ENCODE results near the gene NCL. TPM values are rescaled to one million over a fixed set of nuclear protein-coding genes. Genes with fewer than 3 reads are reported as not detected.

Gene NCL
- total RNA-seq, 5 donors from 2014 or later (not counting 1 experiment from before 2014, with no cell fraction given), result 358 to 468 (median 397) TPM

DNA sequence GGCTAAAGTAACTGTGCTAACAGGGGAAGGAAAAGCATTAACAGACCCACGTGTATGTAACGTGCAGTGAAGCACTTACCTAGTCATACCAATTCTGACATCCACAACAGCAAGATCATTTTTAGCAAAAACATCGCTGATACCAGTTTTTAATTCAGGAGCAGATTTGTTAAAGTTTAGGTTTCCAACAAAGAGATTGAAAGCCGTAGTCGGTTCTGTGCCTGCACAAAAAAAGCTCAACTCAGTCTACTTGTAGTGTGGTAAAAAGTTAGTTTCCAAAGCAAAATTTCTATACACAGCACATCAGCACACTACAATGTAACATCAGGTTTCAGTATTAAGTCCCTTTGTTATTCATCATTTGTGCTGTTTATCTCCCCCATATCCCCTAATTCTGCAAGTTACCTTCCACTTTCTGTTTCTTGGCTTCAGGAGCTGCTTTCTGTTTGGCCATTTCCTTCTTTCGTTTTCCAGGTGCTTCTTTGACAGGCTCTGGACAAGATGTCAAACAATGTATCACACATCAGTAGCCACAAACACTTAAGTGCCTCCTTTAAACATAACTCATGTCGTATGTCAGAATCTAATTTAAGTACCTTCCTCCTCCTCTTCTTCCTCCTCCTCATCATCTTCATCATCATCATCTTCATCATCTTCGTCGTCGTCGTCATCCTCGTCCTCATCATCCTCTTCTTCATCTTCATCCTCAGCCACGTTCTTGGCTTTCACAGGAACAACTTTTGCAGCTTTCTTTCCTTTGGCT is 4.0 kb downstream of the NCL start:
- WGBS (ENCODE audit: insufficient coverage), result 74% methylated on average over 8 of the region's 13 CpGs
- no peaks in the 10 kb centered on the region for H3K27me3 Mint-ChIP-seq
- ChIA-PET POLR2A (interaction anchor here in 1 of 2 donors (0.7 to 0.9 kb wide), 3 partner anchors 8 to 236 kb away, joined by 3 to 4 read pairs (median 3); no protein-coding TSS in a partner anchor), CTCF (interaction anchor here (0.6 to 0.7 kb wide), 2 partner anchors 9 to 22 kb away, joined by 3 to 5 read pairs; no protein-coding TSS in a partner anchor)
- peak overlapping the region in 1 of 2 donors; percentile 29 for H3K27ac Mint-ChIP-seq
- Histone ChIP-seq H3K27me3 (replicated peaks in 1 of 2; ENCODE audit: control insufficient read depth in 2 of 2, extremely low read depth in 1 of 2, insufficient read depth in 2 of 2, low read length in 1 of 2) (no peaks in the 10 kb centered on the region), H3K36me3 (ENCODE audit: control insufficient read depth in 2 of 2, extremely low read depth in 1 of 2, insufficient read depth in 1 of 2, low read length in 1 of 2) (peaks cover 3 to 75% of the 10 kb centered on the region in 2 donors), H3K27ac (ENCODE audit: low read length) (no peak overlapping the region), H3K9me3 (no peaks in the 10 kb centered on the region), H3K4me3 (ENCODE audit: control insufficient read depth in 1 of 2, extremely low read depth in 1 of 2, low read length in 1 of 2) (no peak overlapping the region), H3K4me1 (ENCODE audit: control insufficient read depth in 1 of 2, extremely low read depth in 1 of 2, insufficient read depth in 2 of 2, low read length in 2 of 2) (peaks cover 18 to 35% of the 10 kb centered on the region in 2 experiments)
- H3K4me3 Mint-ChIP-seq, result peak overlapping the region in 2 of 3 donors; percentile 1 to 34
- H3K36me3 Mint-ChIP-seq, result peaks cover 75% of the 10 kb centered on the region
- H3K4me1 Mint-ChIP-seq, result peaks cover 54 to 66% (median 59%) of the 10 kb centered on the region in 3 donors
- DNase-seq, result no peak
- no peaks in the 10 kb centered on the region for H3K9me3 Mint-ChIP-seq
- no peak for ATAC-seq (replicated peaks in 1 of 4)

DNA sequence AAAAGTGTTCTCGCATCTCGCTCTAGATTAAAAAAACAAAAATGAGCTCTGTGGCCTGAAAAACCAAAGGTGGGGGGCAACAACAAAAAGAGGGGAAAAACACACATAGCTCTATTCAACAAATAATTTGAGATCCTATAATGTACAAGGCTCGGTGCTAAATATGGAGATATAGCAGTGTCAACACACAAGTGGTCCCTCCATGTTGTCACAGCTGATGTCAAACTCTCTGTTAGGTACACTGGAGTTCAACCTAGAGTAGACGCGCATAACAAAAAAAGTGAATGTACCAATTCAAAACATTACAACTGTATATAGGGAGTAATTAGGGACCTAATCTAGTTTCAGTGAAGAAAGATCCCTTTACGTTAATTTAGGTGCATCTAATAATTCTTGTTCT is 5.9 kb downstream of the NCL start:
- Histone ChIP-seq H3K4me1 (ENCODE audit: control insufficient read depth in 1 of 2, extremely low read depth in 1 of 2, insufficient read depth in 2 of 2, low read length in 2 of 2) (peaks cover 15 to 21% of the 10 kb centered on the region in 2 experiments), H3K4me3 (ENCODE audit: control insufficient read depth in 1 of 2, extremely low read depth in 1 of 2, low read length in 1 of 2) (no peak overlapping the region), H3K9me3 (no peaks in the 10 kb centered on the region), H3K27me3 (replicated peaks in 1 of 2; ENCODE audit: control insufficient read depth in 2 of 2, extremely low read depth in 1 of 2, insufficient read depth in 2 of 2, low read length in 1 of 2) (no peaks in the 10 kb centered on the region), H3K27ac (ENCODE audit: low read length) (no peak overlapping the region), H3K36me3 (ENCODE audit: control insufficient read depth in 2 of 2, extremely low read depth in 1 of 2, insufficient read depth in 1 of 2, low read length in 1 of 2) (peaks cover 3 to 94% of the 10 kb centered on the region in 2 donors)
- Mint-ChIP-seq H3K27ac (peak overlapping the region in 1 of 2 donors; percentile 41), H3K27me3 (no peaks in the 10 kb centered on the region), H3K9me3 (no peaks in the 10 kb centered on the region), H3K36me3 (peaks cover 78% of the 10 kb centered on the region), H3K4me3 (peak overlapping the region in 1 of 3 donors; percentile 21), H3K4me1 (peaks cover 51 to 56% (median 51%) of the 10 kb centered on the region in 3 donors)
- WGBS (ENCODE audit: insufficient coverage), result no CpG with 5 or more reads among the region's 6 CpGs
- ChIA-PET CTCF (interaction anchor here (0.6 kb wide), 4 partner anchors 354 to 1136 kb away, joined by 3 to 5 read pairs (median 4); no protein-coding TSS in a partner anchor), POLR2A (interaction anchor here (0.6 to 1.5 kb wide), 2 partner anchors 9 to 354 kb away, joined by 3 to 5 read pairs; no protein-coding TSS in a partner anchor)
- no peak for ATAC-seq (replicated peaks in 1 of 4)
- no peak for DNase-seq

DNA sequence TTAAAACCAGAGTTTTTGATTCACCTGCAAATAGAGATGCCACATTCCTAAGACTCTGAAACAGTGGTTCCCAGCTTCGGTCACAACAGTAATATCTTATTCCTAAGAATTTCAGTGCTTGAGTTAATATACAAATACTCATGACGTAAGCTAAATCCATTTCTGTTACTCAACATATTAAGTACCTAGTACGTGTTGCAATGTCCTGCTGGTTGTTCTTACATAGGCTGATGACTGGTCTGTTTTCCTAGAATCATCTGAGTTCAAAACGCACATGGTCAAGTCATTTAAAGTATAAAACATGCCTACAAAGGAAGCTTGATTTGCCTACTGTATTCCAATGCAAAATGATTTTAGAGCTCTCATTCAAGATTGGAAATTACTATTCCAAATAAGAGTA is 7.2 kb downstream of the NCL start:
- Mint-ChIP-seq H3K9me3 (no peaks in the 10 kb centered on the region), H3K4me1 (peaks cover 38 to 45% (median 39%) of the 10 kb centered on the region in 3 donors), H3K27me3 (no peaks in the 10 kb centered on the region), H3K4me3 (no peak overlapping the region), H3K36me3 (peaks cover 66% of the 10 kb centered on the region), H3K27ac (no peak overlapping the region)
- no peaks in the 10 kb centered on the region for H3K9me3 ChIP-seq
- H3K27me3 ChIP-seq (replicated peaks in 1 of 2; ENCODE audit: control insufficient read depth in 2 of 2, extremely low read depth in 1 of 2, insufficient read depth in 2 of 2, low read length in 1 of 2), result no peaks in the 10 kb centered on the region
- no peak overlapping the region for H3K4me3 ChIP-seq (ENCODE audit: control insufficient read depth in 1 of 2, extremely low read depth in 1 of 2, low read length in 1 of 2)
- no peak overlapping the region for H3K27ac ChIP-seq (ENCODE audit: low read length)
- ATAC-seq (replicated peaks in 1 of 4), result no peak
- DNase-seq, result no peak
- POLR2A ChIA-PET, result interaction anchor here in 1 of 2 donors (0.5 to 0.9 kb wide), 2 partner anchors 13 to 50 kb away, joined by 3 to 4 read pairs; no protein-coding TSS in a partner anchor
- CTCF ChIA-PET, result interaction anchor here in 1 of 2 donors (0.5 kb wide), 1 partner anchor 16 kb away, joined by 4 read pairs; no protein-coding TSS in a partner anchor
- peaks cover 3 to 95% of the 10 kb centered on the region in 2 donors for H3K36me3 ChIP-seq (ENCODE audit: control insufficient read depth in 2 of 2, extremely low read depth in 1 of 2, insufficient read depth in 1 of 2, low read length in 1 of 2)
- peaks cover 3 to 14% of the 10 kb centered on the region in 2 experiments for H3K4me1 ChIP-seq (ENCODE audit: control insufficient read depth in 1 of 2, extremely low read depth in 1 of 2, insufficient read depth in 2 of 2, low read length in 2 of 2)
- no CpG with 5 or more reads among the region's 4 CpGs for WGBS (ENCODE audit: insufficient coverage)

DNA sequence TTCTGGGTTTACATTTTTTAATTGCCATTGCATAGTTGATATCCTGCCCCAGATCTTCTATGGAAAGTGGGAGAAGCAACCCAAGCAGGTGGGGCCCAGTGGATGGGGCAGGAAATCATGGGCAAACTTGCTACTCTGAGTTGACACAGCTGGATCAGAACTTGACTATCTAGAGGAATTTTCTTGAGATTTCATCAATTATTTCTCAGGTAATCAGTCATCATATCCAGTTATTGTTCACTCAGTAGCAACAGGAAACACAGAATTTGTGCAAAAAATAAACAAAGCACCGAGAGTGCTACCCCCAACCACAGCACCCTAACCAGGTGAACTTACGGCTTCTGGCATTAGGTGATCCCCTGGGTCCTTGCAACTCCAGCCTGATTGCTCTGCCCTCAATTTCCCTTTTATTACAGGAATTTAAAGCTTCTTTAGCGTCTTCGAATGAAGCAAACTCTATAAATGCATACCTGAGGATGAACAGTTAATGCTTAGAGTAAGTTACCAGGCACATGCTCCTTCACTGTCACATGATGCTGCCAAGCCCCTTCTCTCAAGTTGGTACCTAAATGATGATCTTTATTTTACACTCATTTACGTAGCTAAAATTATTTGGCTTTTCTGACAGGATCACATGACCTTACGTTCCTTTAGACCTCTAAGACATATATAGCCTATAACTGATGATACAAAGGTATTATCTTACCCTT is 7.8 kb downstream of the NCL start:
- Mint-ChIP-seq H3K27me3 (no peaks in the 10 kb centered on the region), H3K36me3 (peaks cover 65% of the 10 kb centered on the region), H3K9me3 (no peaks in the 10 kb centered on the region), H3K27ac (no peak overlapping the region), H3K4me3 (no peak overlapping the region), H3K4me1 (peaks cover 38 to 45% (median 39%) of the 10 kb centered on the region in 3 donors)
- no peak for DNase-seq
- no peak for ATAC-seq (replicated peaks in 1 of 4)
- WGBS (ENCODE audit: insufficient coverage), result 83% methylated on average over 2 of the region's 6 CpGs
- Histone ChIP-seq H3K4me1 (ENCODE audit: control insufficient read depth in 1 of 2, extremely low read depth in 1 of 2, insufficient read depth in 2 of 2, low read length in 2 of 2) (peaks cover 3 to 13% of the 10 kb centered on the region in 2 experiments), H3K27ac (ENCODE audit: low read length) (no peak overlapping the region), H3K27me3 (replicated peaks in 1 of 2; ENCODE audit: control insufficient read depth in 2 of 2, extremely low read depth in 1 of 2, insufficient read depth in 2 of 2, low read length in 1 of 2) (no peaks in the 10 kb centered on the region), H3K36me3 (ENCODE audit: control insufficient read depth in 2 of 2, extremely low read depth in 1 of 2, insufficient read depth in 1 of 2, low read length in 1 of 2) (peaks cover 3 to 89% of the 10 kb centered on the region in 2 donors), H3K9me3 (no peaks in the 10 kb centered on the region), H3K4me3 (ENCODE audit: control insufficient read depth in 1 of 2, extremely low read depth in 1 of 2, low read length in 1 of 2) (no peak overlapping the region)
- ChIA-PET CTCF (interaction anchor here (0.6 to 1.0 kb wide), 2 partner anchors 13 to 26 kb away, joined by 3 to 5 read pairs; no protein-coding TSS in a partner anchor), POLR2A (interaction anchor here (0.5 to 0.6 kb wide), 3 partner anchors 14 to 1130 kb away, joined by 4 to 8 read pairs (median 5); no protein-coding TSS in a partner anchor)

DNA sequence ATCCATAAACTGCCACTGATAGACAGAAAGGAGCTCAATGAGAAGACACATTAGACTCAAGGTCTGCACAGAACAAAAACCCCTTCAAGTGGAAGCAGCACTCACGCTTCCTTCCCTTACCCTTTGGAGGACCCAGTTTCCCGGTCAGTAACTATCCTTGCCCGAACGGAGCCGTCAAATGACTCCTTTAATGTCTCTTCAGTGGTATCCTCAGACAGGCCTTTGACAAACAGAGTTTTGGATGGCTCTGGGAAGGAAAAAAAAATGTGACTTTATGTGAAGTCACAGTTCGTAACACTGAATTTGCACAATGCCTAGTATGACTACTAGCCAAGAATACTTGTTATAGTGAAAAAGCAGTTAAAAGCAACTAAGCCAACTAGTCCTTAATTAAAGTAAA is 8.4 kb downstream of the NCL start:
- WGBS (ENCODE audit: insufficient coverage), result 100% methylated on average over 1 of the region's 6 CpGs
- peaks cover 34 to 42% (median 36%) of the 10 kb centered on the region in 3 donors for H3K4me1 Mint-ChIP-seq
- H3K4me3 Mint-ChIP-seq, result no peak overlapping the region
- ATAC-seq (replicated peaks in 1 of 4), result no peak
- Histone ChIP-seq H3K4me3 (ENCODE audit: control insufficient read depth in 1 of 2, extremely low read depth in 1 of 2, low read length in 1 of 2) (no peak overlapping the region), H3K9me3 (no peaks in the 10 kb centered on the region), H3K4me1 (ENCODE audit: control insufficient read depth in 1 of 2, extremely low read depth in 1 of 2, insufficient read depth in 2 of 2, low read length in 2 of 2) (peaks cover 3 to 12% of the 10 kb centered on the region in 2 experiments), H3K27me3 (replicated peaks in 1 of 2; ENCODE audit: control insufficient read depth in 2 of 2, extremely low read depth in 1 of 2, insufficient read depth in 2 of 2, low read length in 1 of 2) (no peaks in the 10 kb centered on the region), H3K27ac (ENCODE audit: low read length) (no peak overlapping the region), H3K36me3 (ENCODE audit: control insufficient read depth in 2 of 2, extremely low read depth in 1 of 2, insufficient read depth in 1 of 2, low read length in 1 of 2) (peaks cover 3 to 83% of the 10 kb centered on the region in 2 donors)
- DNase-seq, result no peak
- H3K27ac Mint-ChIP-seq, result no peak overlapping the region
- H3K27me3 Mint-ChIP-seq, result no peaks in the 10 kb centered on the region
- H3K36me3 Mint-ChIP-seq, result peaks cover 62% of the 10 kb centered on the region
- POLR2A ChIA-PET, result interaction anchor here (0.6 to 1.8 kb wide), 4 partner anchors 8 to 821 kb away, joined by 5 to 19 read pairs (median 7); partner anchors contain the start of gene NCL (in 2 of the 2)
- no peaks in the 10 kb centered on the region for H3K9me3 Mint-ChIP-seq
- CTCF ChIA-PET, result interaction anchor here (0.6 to 1.0 kb wide), 2 partner anchors 14 to 27 kb away, joined by 3 to 5 read pairs; no protein-coding TSS in a partner anchor
